Activated CD4-positive, alpha-beta T cell treated with anti-CD3 and anti-CD28 coated beads, Interleukin-2, amount 50 U/mL, for 16 hours (primary cell): ENCODE results near the gene KLF7.
"Not testable (repeated sequence)": the region's sequence is repeated elsewhere in the genome, so short reads cannot be mapped to it uniquely, and the experiment has no call there.

ENCODE experiments used
- DNase-seq: peaks from one replicate; pipeline ENCODE4 v3.0.0-alpha.2; 2020

KLF7 gene

DNA sequence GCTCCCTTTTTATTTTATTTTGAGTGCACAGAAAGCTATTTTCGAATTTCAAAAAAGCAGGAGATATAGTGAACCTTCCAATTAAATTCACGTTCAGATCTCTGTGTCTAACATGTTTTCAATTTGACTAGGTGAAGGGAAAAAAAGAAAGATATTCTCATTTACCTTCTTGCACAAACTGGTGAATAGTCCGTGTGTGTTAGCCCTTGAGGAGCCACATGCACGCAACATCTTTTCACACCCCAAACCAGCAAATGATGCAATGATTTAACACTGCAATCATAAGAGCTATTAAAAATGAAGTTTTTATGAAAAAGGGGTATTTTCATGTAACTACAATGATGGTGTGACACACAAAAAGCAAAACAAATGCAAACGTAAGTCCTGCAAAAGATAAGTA, 116.6 kb downstream of the KLF7 start:
- DNase-seq: no peak

- DNase-seq: no peak
Observed at GRCh38 chr2:207048416-207048815, 117.3 kb downstream of the KLF7 start.

- peak; percentile 45 for DNase-seq
Observed at GRCh38 chr2:207046724-207047123, 119.0 kb downstream of the KLF7 start.

DNA sequence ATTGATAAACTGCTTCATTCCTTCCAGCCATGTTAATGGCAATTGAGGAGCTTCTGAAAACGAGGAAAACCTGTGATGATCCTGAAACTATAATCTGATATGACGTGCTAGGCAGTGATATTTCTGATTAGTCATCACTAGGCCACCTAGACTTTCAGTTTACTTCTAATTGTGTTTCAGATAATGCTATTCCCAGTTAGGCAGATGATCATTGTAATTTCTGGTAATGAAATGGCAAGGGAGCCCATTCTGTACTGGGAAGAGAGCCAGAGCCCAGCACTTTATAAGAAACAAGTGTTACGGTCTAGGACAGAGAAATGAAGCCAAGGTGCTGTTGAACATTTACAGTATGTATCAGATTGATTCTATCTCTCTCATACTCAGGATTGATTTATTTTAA, 120.2 kb downstream of the KLF7 start:
- no peak for DNase-seq

DNA sequence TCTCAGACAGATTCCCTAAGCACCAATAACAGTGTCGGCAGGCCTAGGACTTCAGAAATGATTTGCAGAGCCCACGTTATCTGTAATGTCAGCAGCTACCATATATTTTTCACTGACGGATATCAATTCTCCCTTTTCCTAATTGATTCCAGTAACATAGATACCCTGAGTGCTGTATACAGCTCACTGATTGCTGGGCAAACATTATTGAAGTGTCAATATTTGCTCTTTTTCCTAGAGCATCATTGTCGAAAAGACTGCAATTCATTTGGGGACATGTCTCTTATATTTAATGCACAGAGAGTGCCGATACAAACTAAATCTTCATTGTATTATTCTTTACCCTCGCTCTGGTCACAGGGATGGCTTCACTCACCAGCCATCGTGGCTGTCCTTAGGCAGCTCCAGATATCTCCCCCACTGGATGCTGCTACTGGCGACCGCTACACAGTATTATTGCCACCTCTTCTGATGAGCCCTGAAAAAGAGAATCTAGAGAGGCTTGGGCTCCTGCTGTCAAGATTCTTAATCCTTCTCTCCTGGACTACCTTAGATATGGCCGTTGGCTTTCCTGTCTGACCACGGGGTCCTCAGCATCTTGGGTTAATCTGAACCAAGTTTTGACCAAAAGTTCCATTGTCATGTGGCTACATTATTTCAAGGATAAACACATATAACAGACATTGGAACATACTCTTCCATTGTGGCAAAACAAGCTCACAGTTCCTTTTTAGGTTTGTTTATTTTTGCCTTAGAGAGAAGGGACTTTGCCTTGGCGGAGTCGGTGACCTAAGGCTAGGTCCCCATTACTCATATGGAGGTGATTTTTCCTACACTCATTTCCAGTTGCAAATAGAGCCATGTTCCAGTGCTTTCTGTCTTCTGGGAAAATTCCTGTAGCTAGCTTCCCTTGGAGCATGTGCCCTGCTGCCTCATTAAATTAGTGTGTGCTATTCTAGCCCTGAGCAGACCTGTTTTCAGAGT, 121.1 kb downstream of the KLF7 start:
- DNase-seq: no peak

DNA sequence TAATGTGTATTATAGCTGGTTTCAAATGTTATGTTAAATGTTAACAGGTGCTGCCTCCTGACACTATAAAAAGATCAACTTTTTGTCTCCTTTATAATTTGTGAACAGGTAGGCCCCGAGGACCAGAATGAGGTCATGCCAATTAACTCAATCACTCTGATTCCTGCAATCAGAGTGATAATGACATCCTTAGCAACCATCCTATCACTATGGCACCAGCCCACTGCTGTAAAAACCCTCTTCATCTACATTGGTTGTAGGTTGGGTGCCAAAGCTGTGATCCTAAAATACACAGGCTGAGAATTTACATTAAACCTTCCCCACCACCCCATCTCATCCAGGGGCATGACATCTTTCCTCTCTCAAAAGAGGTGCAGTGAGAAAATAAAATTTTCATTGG, 122.9 kb downstream of the KLF7 start:
- DNase-seq: no peak

- DNase-seq: no peak
Observed at GRCh38 chr2:207041786-207042554, 123.8 kb downstream of the KLF7 start.

DNA sequence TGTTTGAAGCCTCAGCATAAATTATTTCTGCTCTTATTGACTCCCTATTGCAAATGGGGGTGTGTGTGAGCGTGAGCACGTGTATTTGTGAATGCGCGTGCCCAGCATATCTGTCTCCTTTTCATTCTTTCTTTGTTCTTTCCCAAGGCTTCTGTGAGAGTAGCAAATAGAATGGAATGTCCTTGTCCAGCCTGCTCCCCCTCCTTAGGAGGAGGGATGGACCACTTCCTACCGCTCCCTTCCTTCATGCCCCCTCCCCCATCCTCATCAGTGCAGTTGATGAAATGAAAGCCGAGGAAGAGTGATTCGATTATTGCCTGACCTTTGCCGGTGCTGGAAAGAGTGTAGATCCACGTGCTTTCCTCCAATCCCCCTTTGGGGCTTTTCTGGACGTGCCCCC, 124.5 kb downstream of the KLF7 start:
- no peak for DNase-seq

DNA sequence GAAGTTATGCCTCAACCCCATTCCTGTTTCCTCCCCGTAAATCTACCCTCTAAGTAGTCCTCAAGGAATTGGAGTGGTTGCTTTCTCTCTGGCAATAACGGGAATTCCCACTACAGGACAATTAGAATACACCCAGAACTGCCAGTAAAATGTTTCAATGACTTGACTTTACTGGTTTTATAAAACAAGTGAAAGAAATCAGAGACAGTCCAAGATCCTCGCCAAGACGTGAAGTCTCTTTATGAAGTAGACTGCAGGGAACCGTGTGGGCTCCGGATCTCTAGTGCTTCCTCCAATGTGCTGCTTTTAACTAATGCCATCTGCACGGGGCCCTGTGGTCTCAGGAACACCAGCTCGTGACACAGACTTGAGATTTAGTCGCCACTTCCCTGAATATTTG, 125.1 kb downstream of the KLF7 start:
- no peak for DNase-seq

DNA sequence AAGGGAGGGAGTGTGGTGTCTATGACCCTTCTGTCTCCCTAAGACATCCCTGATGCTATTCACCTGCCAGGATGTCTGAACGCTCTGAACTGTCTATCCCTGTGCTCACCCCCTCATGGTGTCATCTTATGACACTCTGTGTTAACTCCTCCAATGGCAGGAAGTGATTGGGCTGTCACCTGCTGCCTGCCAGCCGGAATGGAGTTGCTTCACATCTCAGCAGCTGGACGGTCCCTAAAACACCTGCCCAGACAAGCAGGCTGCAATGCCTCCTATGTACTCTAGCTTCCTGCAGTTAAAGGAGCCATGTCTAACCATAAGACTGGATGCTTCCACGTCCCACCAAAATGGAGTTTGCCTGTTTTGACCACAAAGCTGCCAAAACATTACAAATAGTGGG, 126.5 kb downstream of the KLF7 start:
- no peak for DNase-seq

DNA sequence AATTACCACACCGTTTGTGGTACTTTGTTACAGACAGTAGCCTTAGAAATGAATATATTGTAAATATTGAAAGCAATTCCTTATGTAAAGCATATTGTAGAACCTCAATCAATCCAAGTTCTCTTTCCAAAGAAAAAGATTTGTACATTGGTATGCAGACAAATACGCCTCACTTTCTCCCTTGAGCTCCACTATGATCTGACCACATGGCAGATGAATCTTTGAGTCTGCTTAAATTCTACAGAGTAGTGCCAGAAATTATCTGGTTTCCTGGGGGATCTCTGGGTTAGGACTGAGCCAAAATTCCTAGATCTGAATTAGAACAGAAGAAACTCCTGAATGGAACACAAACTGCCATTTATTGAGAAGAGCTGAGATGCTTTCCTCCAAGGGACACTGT, 127.4 kb downstream of the KLF7 start:
- DNase-seq: no peak

DNA sequence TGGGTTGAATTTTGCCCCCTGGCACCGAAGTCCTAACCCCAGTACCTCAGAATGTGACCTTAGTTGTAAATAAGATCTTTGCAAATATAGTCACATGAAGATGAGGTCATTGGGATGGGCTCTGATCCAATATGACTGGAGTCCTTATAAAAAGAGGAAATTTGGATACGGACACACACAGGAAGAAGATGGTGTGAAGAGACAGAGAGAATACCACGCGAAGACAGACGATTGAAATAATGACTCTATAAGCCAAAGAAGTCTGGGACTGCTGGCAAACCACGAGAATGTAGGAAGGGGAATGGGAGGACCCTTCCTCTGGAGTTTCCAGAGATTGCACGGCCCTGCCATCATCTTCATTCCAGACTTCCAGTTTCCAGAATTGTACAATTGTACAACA, 127.9 kb downstream of the KLF7 start:
- DNase-seq: no peak

GRCh38 chr2:207037023-207037422, 128.7 kb downstream of the KLF7 start:
- DNase-seq: not testable (repeated sequence)

DNA sequence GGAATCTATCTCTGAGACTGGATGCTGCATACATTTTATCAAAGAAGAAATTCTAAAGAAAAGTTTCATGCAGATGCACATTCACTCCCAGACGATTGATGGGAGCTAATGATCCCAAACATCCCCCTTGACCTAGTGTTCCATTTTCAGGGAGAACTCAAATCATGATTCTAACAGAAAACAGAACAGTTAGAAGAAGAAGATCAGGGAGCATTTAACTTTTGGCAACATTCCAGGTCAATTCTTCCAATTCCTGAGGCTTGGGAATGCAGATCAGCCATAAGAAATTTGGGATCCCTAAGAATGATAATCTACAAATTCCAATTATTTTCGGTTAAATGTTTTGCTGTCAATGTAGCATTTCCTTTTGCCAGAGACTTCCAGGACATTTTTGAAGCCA, 129.9 kb downstream of the KLF7 start:
- no peak for DNase-seq

DNA sequence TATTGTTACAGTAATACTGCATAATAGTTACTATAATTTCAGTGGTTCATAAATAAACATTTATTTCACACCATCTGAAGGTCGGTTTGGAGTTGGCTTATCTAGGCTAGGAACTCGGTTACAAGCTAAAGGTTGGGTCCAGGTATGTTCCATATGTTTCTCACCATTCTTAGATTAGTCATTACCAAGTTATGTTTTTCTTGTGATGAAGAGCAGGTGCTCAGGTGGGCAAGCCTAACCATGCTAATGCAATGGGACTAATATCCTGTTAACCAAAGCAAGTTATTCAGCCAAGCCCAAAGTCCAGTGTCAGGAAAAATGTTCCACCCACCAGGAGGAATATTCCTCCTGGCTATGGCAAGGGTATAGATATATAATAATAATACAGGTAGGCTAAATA, 133.3 kb downstream of the KLF7 start:
- DNase-seq: no peak
